Neuronal stem cell (in vitro differentiated cells): Measurements from ENCODE around the gene EEIG2.
"Not testable (repeated sequence)": the region's sequence is repeated elsewhere in the genome, so short reads cannot be mapped to it uniquely, and the experiment has no call there.

Experiments
- DNase-seq: peaks from one replicate; pipeline ENCODE4 v3.0.0-alpha.2; 2013; ENCODE audit warnings: low spot score
- H2AFZ ChIP-seq: one replicate; pipeline ENCODE4 v1.6.1; 2013; ENCODE audit warnings: mild to moderate bottlenecking, low read length, inconsistent platforms
- H2AK5ac ChIP-seq: 2 replicates; pipeline ENCODE4 v1.6.1; 2013; ENCODE audit warnings: low read depth, mild to moderate bottlenecking, inconsistent platforms, low read length, moderate library complexity, mixed read lengths
- H2BK120ac ChIP-seq: 2 replicates; pipeline ENCODE4 v1.6.1; 2013; ENCODE audit warnings: low read depth, mild to moderate bottlenecking, inconsistent platforms, low read length, moderate library complexity, mixed read lengths
- H2BK12ac ChIP-seq: one replicate; pipeline ENCODE4 v1.6.1; 2013; ENCODE audit warnings: low read length, inconsistent platforms
- H2BK15ac ChIP-seq: 2 replicates; pipeline ENCODE4 v1.6.1; 2013; ENCODE audit warnings: mild to moderate bottlenecking, low read length, inconsistent platforms, mixed read lengths
- H2BK5ac ChIP-seq: one replicate; pipeline ENCODE4 v1.6.1; 2013; ENCODE audit warnings: inconsistent platforms, mild to moderate bottlenecking, low read length, moderate library complexity
- H3K14ac ChIP-seq: one replicate; pipeline ENCODE4 v1.6.1; 2013; ENCODE audit warnings: low read length, inconsistent platforms
- H3K18ac ChIP-seq: 2 replicates; pipeline ENCODE4 v1.6.1; 2013; ENCODE audit warnings: low read length, inconsistent platforms
- H3K23ac ChIP-seq: 2 replicates; pipeline ENCODE4 v1.6.1; 2013; ENCODE audit warnings: low read depth, mild to moderate bottlenecking, mixed read lengths, low read length, inconsistent platforms; ENCODE audit not compliant: poor library complexity
- H3K27ac ChIP-seq: replicated peaks from 3 replicates; pipeline ENCODE4 v1.5.1; 2013; ENCODE audit warnings: low read length, inconsistent platforms
- H3K27me3 ChIP-seq, 3 experiments: 2 replicates each; pipeline ENCODE4 v1.6.1; 2013; ENCODE audit warnings: low read length in 3 of 3, mild to moderate bottlenecking in 2 of 3, inconsistent platforms in 1 of 3, low read depth in 1 of 3, mixed read lengths in 1 of 3, moderate library complexity in 1 of 3; ENCODE audit not compliant: control insufficient read depth in 3 of 3, insufficient read depth in 3 of 3
- H3K36me3 ChIP-seq, 2 donors: replicated peaks in 1 of 2; 2 replicates each; pipeline ENCODE4 v1.6.1; 2013; ENCODE audit warnings: low read length in 2 of 2; ENCODE audit not compliant: control insufficient read depth in 2 of 2, insufficient read depth in 2 of 2
- H3K4ac ChIP-seq: 2 replicates; pipeline ENCODE4 v1.6.1; 2013; ENCODE audit warnings: inconsistent platforms, mild to moderate bottlenecking, low read length, moderate library complexity
- H3K4me1 ChIP-seq, 2 donors: 1 replicate in 1 of 2; 2 replicates in 1 of 2; pipeline ENCODE4 v1.6.1; 2013; ENCODE audit warnings: low read length in 2 of 2, low read depth in 1 of 2; ENCODE audit not compliant: control insufficient read depth in 2 of 2, insufficient read depth in 1 of 2
- H3K4me2 ChIP-seq: one replicate; pipeline ENCODE4 v1.6.1; 2013; ENCODE audit warnings: mild to moderate bottlenecking, low read length, inconsistent platforms; ENCODE audit not compliant: insufficient read depth, poor library complexity, severe bottlenecking
- H3K4me3 ChIP-seq, 2 donors: 2 replicates each; pipeline ENCODE4 v1.5.1; 2013; ENCODE audit warnings: low read length in 2 of 2, mild to moderate bottlenecking in 2 of 2, inconsistent platforms in 1 of 2, moderate library complexity in 1 of 2
- H3K79me1 ChIP-seq: one replicate; pipeline ENCODE4 v1.6.1; 2013; ENCODE audit warnings: low read depth, mild to moderate bottlenecking, inconsistent platforms, low read length, moderate library complexity
- H3K9ac ChIP-seq: one replicate; pipeline ENCODE4 v1.6.1; 2013; ENCODE audit warnings: mild to moderate bottlenecking, low read depth, low read length, inconsistent platforms; ENCODE audit not compliant: poor library complexity
- H3K9me3 ChIP-seq, 2 donors: replicated peaks in 1 of 2; 2 replicates each; pipeline versions ENCODE3 to v1.6.1; 2013; ENCODE audit warnings: low read length in 2 of 2, mild to moderate bottlenecking in 2 of 2, inconsistent platforms in 1 of 2, low read depth in 1 of 2, mixed read lengths in 1 of 2, moderate library complexity in 1 of 2; ENCODE audit not compliant: control insufficient read depth in 2 of 2, insufficient read depth in 1 of 2
- H4K8ac ChIP-seq: one replicate; pipeline ENCODE4 v1.6.1; 2013; ENCODE audit warnings: low read depth, mild to moderate bottlenecking, inconsistent platforms, low read length, moderate library complexity
- H4K91ac ChIP-seq: one replicate; pipeline ENCODE4 v1.6.1; 2013; ENCODE audit warnings: low read length, low read depth, mild to moderate bottlenecking, inconsistent platforms; ENCODE audit not compliant: poor library complexity
- WGBS, 2 donors: extraction: QIAGEN DNeasy Blood & Tissue Kit; methylation state at CpG; one replicate each; pipeline ENCODE4 v1.1.7; 2013; ENCODE audit warnings: missing lambda C conversion rate in 2 of 2, mixed read lengths in 1 of 2; ENCODE audit not compliant: insufficient read length in 2 of 2, insufficient replicate concordance in 1 of 2; ENCODE audit errors: extremely low coverage in 2 of 2; 5-methylcytosine and 5-hydroxymethylcytosine counted together

EEIG2 gene

DNA sequence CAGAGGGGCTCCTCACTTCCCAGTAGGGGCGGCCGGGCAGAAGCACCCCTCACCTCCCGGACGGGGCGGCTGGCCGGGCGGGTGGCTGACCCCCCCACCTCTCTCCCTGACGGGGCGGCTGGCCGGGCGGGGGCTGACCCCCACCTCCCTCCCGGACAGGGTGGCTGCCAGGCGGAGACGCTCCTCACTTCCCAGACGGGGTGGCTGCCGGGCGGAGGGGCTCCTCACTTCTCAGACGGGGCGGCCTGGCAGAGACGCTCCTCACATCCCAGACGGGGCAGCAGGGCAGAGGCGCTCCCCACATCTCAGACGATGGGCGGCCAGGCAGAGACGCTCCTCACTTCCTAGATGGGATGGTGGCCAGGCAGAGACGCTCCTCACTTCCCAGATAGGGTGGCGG, 23.9 kb upstream of the EEIG2 start:
- not testable (repeated sequence) for H3K36me3 ChIP-seq

DNA sequence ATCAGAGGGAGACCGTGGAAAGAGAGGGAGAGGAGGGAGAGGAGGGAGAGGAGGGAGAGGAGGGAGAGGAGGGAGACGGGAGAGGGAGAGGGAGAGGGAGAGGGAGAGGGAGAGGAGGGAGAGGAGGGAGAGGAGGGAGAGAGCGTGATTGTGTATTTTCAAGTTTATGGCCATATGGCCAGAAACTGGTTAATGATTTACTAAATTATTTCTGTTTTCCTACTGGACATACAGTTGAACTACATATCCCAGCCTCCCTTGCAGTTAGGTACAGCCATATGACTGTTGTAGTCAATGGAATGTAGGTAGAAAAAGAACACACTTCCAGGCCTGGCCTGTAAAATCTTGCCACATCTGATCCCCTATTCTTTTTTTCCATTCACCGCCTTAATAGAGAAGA, 23.1 kb upstream of the EEIG2 start:
- H3K4me1 ChIP-seq, H3K4me2 ChIP-seq, DNase-seq, H3K23ac ChIP-seq, H2BK120ac ChIP-seq, H2BK12ac ChIP-seq, H3K18ac ChIP-seq, H3K9me3 ChIP-seq, H3K36me3 ChIP-seq, H3K14ac ChIP-seq, H3K4me3 ChIP-seq, H2AK5ac ChIP-seq, H3K27ac ChIP-seq, H2BK15ac ChIP-seq, H3K79me1 ChIP-seq, H2BK5ac ChIP-seq, H2AFZ ChIP-seq, H4K8ac ChIP-seq, H3K27me3 ChIP-seq, H4K91ac ChIP-seq, H3K4ac ChIP-seq, H3K9ac ChIP-seq: not testable (repeated sequence)
- WGBS, 2 donors: no CpG with 5 or more reads among the region's 4 CpGs

More for the DNA sequence above, 23.9 kb upstream of the EEIG2 start:
- H3K9ac ChIP-seq, H3K4ac ChIP-seq, H3K27ac ChIP-seq, H2BK15ac ChIP-seq, H2BK120ac ChIP-seq, H4K91ac ChIP-seq, H3K4me2 ChIP-seq, H3K9me3 ChIP-seq, H3K18ac ChIP-seq, H2AK5ac ChIP-seq, H2AFZ ChIP-seq, H3K14ac ChIP-seq, H3K79me1 ChIP-seq, H3K4me3 ChIP-seq, H3K23ac ChIP-seq, H2BK12ac ChIP-seq, H3K27me3 ChIP-seq, DNase-seq, H2BK5ac ChIP-seq, H4K8ac ChIP-seq, H3K4me1 ChIP-seq: not testable (repeated sequence)
- no CpG with 5 or more reads among the region's 27 CpGs for WGBS, 2 donors

DNA sequence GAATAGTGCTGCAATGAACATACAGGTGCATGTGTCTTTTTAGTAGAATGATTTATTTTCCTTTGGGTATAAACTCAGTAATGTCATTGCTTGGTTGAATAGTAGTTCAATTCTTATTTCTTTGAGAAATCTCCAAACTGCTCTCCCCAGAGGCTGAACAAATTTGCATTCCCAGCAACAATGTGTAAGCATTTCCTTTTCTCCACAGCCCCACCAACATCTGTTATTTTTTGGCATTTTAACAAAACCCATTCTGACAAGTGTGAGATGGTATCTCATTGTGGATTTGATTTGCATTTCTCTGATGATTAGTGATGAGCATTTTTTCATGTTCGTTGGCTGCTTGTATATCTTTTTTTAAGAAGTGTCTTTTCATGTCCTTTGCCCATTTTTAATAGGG, 21.9 kb upstream of the EEIG2 start:
- Histone ChIP-seq H3K27me3 (peaks cover 0 to 6% (median 0%) of the 10 kb centered on the region in 3 experiments), H3K4ac (no peak overlapping the region), H3K18ac (no peak overlapping the region), H2BK5ac (no peak overlapping the region), H3K9ac (no peak overlapping the region), H2AK5ac (no peak overlapping the region), H2AFZ (no peak overlapping the region), H2BK120ac (no peak overlapping the region), H3K36me3 (no peaks in the 10 kb centered on the region), H3K9me3 (peaks cover 0 to 3% of the 10 kb centered on the region in 2 donors), H3K27ac (no peak overlapping the region), H3K4me3 (no peak overlapping the region), H4K8ac (no peak overlapping the region), H3K23ac (no peak overlapping the region), H3K4me1 (peaks cover 0 to 4% of the 10 kb centered on the region in 2 donors), H3K14ac (no peak overlapping the region), H3K4me2 (no peak overlapping the region), H2BK12ac (no peak overlapping the region), H4K91ac (no peak overlapping the region), H3K79me1 (no peaks in the 10 kb centered on the region), H2BK15ac (no peak overlapping the region)
- DNase-seq: no peak
- WGBS, 2 donors: no CpG with 5 or more reads among the region's 1 CpG

DNA sequence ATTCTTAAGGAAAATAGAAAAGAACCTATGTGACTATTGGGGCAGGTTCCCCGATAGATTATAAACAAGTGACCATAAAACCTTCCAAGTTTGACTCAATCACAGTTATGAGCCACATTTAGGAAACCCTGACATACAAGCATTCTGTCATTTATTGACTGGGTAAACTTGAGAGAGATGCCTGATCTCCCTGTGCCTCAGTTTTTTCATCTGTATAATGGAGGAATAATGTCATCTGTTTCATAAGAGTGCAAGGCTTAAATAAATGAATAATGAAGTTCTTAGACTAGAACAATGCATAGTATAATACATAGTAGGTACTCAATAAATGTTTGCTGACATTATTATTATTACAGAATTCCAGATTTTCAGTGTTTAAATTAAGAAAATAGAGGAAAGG, 18.9 kb upstream of the EEIG2 start:
- no CpG with 5 or more reads among the region's 1 CpG for WGBS, 2 donors
- Histone ChIP-seq H3K9me3 (no peaks in the 10 kb centered on the region), H3K18ac (no peak overlapping the region), H2BK12ac (no peak overlapping the region), H2BK5ac (no peak overlapping the region), H2BK120ac (no peak overlapping the region), H3K4me3 (no peak overlapping the region), H3K4me1 (no peaks in the 10 kb centered on the region), H3K23ac (no peak overlapping the region), H3K27me3 (peaks cover 0 to 6% (median 0%) of the 10 kb centered on the region in 3 experiments), H3K79me1 (no peaks in the 10 kb centered on the region), H2AFZ (no peak overlapping the region), H3K36me3 (no peaks in the 10 kb centered on the region), H3K9ac (no peak overlapping the region), H4K8ac (no peak overlapping the region), H2AK5ac (no peak overlapping the region), H4K91ac (no peak overlapping the region), H3K27ac (no peak overlapping the region), H3K14ac (no peak overlapping the region), H3K4ac (no peak overlapping the region), H3K4me2 (no peak overlapping the region), H2BK15ac (no peak overlapping the region)
- no peak for DNase-seq
